Measurements from ENCODE around the gene C1QA.

DNA sequence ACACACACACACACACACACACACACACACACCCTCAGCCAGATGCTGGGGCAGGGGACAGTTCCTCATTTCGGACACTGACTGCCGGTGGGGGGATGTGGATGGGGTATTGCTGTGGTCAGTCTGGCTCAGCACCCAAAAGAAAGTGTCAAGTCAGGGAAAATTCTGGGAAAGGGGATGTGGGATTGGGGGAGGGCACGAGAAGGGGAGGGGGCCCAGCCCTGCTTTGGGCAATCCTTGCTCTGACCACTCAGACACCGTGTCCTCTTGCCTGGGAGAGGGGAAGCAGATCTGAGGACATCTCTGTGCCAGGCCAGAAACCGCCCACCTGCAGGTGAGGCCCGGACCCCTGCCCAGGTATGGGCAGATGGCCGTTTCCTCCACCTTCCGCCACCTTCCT is 7.0 kb downstream of the C1QA start, which contains the start of gene C1QC:
- TF ChIP-seq EZH2 (IDR thresholded peaks at IDR 0.05; ENCODE audit: borderline replicate concordance) (no peak), EZH2phosphoT487 (IDR thresholded peaks at IDR 0.05; ENCODE audit: low read depth, severe bottlenecking, unreplicated experiment) (no peak)
- TF ChIP-seq, protein P1, sequence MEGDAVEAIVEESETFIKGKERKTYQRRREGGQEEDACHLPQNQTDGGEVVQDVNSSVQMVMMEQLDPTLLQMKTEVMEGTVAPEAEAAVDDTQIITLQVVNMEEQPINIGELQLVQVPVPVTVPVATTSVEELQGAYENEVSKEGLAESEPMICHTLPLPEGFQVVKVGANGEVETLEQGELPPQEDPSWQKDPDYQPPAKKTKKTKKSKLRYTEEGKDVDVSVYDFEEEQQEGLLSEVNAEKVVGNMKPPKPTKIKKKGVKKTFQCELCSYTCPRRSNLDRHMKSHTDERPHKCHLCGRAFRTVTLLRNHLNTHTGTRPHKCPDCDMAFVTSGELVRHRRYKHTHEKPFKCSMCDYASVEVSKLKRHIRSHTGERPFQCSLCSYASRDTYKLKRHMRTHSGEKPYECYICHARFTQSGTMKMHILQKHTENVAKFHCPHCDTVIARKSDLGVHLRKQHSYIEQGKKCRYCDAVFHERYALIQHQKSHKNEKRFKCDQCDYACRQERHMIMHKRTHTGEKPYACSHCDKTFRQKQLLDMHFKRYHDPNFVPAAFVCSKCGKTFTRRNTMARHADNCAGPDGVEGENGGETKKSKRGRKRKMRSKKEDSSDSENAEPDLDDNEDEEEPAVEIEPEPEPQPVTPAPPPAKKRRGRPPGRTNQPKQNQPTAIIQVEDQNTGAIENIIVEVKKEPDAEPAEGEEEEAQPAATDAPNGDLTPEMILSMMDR (IDR thresholded peaks at IDR 0.05; ENCODE audit: poor library complexity) = no peak
